Lung microvascular endothelial cell (primary cell): Measurements from ENCODE around the gene KCND2. TPM values are rescaled to one million over a fixed set of nuclear protein-coding genes. Genes with fewer than 3 reads are reported as not detected.
A peak's percentile ranks its signal among the peaks of the same experiment; 100 is the strongest.

Source experiments
- DNase-seq, 2 donors: peaks; one replicate each; pipeline versions ENCODE4 v3.0.0 to v3.0.0-alpha.2; 2010; ENCODE audit warnings: low read depth in 2 of 2
- total RNA-seq: library from RNA; depleted of rRNA; stranded (reverse); fragments of >200 nt; gene quantifications from 2 replicates; pipeline ENCODE4 v1.2.1, GENCODE V29; 2014

Gene KCND2
- total RNA-seq, 1 donor from 2014 or later = 0.20 TPM

- DNase-seq = no peak
Observed at GRCh38 chr7:120307991-120308545, 35.1 kb downstream of the KCND2 start.

DNA sequence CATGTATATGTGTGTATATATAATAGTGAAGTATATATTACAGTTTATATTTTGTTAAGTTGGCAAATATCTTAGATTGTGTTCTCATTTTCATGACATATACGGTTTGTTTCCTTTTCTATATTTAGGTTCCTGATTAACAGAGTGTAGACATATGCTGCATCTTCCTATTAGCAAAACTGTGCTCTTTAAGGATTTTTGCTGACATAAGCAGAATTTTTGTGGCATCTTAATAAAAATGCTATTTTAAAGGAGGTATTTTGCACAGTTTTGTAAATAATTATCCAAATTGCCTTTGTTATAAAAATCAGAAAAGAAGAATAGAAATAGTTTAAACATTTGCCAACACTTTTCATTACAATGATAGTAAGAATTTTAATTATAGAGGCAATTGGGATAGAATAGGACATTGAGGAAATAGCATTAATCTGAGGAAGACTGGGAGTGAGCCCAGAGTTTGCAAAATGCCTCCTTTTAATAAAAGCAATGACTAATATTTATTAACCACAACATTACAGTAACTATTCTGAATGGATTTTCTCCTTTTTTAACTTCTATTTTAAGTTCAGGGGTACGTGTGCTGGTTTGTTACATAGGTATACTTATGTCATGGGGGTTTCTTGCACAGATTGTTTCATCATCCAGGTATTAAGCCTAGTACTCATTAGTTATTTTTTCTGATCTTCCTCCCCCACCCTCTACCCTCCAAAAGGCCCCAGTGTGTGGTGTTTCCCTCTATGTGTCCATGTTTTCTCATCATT lies 38.2 kb downstream of the KCND2 start:
- DNase-seq = no peak

DNA sequence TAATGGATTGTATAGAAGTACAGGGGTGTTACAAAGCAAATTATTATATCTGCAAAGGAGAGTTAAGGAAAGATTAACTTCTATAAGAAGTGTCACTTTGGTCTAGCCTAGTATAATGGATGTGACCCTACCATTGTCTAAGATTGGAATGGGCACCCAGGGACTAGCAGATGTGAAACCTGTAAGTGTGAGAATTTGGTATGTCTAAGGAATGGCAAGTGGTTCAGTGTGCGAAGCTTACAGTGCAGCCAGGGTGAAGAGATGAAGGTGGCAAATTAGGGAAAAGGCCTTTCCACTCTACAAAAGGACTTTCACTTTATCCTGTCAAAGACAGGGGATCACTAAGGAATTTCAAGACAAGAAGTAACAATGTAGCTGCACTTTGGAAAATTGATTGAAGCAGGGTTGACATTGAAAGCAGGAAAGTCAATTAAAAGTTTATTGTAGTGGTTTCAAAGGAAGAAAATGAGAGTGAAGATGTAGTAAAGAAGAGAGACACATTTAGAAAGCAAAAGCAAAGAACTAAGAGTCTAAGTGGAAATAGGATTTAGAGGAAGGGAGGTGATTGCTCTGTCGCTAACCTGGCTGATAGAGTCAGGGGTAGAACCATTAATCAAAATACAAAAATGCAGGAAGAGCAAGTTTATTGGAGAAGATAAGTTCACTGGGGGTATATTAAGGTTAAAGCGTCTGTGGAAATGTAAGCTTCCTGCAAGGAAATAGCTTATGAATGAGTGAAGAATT lies 47.4 kb downstream of the KCND2 start:
- peak; percentile 20 to 43 for DNase-seq

DNA sequence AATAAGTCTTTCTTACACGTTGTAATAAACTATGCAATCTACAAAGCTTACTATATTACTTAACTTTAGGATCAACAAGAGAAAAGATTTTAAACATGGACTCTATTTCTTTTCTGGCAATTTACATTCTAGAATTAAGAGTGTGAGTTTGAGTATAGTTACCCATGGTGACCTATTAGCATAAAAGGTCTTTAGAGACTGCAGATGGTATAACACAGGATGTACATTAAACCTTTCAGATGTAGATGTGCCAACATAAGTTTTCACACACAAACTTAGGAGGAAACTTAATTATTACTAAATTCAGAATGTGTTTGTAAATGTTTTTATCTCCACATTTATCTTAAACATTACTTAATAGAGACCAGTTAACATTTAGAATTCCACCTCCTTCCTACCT lies 54.1 kb downstream of the KCND2 start:
- DNase-seq = no peak

DNA sequence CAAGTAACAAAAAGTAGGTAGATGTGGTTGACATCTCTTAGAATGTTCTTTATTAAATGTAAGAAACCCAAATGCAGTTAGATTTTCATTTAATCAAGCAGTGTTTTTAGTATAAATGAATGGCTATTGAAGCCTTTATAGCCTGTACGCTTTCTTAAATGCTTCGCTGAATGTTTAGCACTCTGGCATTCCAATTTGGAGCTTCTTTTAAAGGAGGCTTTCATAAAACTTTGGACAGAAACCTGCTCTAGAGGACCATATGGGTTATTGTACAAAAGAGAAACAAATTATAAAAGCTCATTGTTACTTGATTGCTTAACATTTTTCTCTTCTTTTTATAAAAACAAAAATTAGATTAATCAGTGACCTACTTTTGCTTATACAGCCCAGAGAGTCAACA lies 59.5 kb downstream of the KCND2 start:
- no peak for DNase-seq

DNA sequence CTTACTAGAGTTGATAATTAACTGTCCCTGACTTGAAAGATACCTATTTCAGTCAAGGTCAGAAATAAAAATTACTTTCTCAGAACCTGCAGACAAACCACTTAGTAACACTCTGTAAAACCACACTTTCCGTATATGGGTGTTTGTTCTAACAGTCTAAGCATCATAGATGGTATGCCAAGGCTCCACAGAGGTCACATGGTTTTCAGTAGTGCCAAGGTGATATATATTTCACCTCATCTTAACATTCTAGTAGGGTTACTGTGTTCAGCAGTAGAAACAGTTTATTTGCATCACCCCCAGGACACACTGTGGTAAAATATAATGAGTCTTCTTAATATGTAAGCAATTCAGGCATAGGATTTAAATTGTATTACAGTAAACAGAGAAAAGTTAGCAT lies 61.5 kb downstream of the KCND2 start:
- no peak for DNase-seq

GRCh38 chr7:120337308-120337907 lies 64.4 kb downstream of the KCND2 start:
- peak; percentile 3 to 29 for DNase-seq

- no peak for DNase-seq
Observed at GRCh38 chr7:120344276-120344675, 71.3 kb downstream of the KCND2 start.

DNA sequence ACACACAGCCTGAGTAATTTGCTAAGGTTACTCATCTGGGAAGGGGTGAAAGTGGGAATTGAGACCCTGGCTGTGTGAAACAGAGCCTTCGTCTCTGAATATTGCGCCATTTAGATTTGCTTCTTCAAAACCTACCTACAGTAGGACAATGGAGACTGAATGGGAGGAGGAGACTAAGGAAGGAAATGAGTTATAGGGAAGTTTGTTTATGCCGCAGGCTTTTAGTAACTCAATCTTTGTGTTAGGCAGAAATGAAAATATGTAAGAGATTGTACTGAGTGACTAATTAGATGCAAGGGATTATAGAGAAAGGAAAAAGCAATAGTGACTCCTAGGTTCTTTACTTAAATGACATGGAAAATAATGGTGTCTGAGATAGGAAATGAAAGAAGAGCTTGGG lies 80.2 kb downstream of the KCND2 start:
- DNase-seq = peak in 1 of 2 donors; percentile 22

DNA sequence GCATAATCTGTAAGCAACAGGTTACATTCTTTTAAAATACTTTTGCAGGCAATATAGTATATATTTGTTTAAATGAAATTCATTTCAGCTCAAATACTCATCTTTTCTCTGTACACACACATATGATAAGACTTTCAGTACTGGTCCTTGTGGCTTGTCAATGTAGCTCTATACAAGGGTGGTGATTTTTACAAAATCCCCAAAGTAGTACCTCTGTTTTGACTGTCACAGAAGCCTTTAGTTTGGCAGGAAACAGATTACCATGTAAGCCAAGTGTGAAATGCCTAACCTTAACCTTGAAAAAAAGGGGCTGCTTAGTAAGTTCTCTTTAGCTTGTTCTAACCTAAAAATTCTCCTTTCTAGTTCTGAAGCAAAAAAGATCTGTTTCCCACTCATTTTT lies 87.9 kb downstream of the KCND2 start:
- no peak for DNase-seq

DNA sequence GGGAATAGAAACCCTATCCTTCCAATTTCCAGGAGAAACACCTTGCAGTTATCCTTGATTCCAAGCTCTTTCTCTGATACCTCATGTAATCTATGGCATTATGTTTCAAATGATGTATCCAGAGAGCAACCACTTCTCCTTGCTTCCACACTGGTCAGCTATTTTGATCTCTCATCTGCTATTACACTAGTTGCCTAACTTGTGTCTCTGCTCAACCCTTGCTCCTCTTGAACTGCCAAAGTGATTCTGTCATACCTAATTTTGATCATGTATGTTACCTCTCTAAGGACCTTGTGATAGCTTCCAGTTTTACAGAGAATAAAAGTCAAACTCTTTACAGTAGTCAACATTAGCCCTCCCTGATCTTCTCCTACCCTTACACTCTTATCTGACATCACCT lies 90.4 kb downstream of the KCND2 start:
- no peak for DNase-seq

DNA sequence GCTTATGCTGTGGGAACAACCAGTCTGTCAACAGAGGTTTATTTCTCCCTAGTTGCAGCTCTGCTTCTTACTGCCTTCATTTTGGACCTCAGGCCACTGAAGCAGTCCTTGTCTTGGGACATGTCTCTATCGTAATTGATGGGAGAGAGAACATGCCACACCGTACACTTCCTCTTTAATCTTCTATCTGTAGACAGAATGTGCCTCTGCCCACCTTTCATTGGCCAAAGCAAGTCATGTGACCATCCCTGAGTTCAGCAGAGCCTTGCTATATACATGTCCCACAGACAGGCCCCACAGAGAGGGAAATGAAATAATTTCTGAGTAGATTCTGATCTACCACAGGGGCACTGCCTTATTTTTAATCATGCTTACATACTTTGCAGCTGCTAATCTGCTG lies 98.0 kb downstream of the KCND2 start:
- DNase-seq = no peak

DNA sequence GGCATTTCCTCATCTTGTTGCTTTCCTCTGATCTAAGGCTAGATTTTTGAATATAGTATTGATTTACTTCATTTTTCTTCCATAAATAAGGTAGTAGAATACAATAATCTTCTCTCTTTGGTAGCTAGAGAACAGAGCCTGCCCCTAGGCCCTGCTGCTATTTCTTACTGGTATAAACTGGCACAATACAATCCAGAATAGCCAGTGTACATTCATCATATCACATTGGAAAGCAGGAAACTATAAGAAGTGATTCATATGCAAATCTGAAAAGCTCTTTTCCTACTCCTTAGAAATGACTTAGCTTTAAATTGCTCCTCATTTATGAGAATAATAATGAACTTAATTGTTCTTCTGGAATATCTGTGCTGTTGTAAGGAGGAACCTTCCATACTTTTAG lies 100.2 kb downstream of the KCND2 start:
- DNase-seq = peak in 1 of 2 donors; percentile 0

GRCh38 chr7:120394595-120394994 lies 121.6 kb downstream of the KCND2 start:
- no peak for DNase-seq

DNA sequence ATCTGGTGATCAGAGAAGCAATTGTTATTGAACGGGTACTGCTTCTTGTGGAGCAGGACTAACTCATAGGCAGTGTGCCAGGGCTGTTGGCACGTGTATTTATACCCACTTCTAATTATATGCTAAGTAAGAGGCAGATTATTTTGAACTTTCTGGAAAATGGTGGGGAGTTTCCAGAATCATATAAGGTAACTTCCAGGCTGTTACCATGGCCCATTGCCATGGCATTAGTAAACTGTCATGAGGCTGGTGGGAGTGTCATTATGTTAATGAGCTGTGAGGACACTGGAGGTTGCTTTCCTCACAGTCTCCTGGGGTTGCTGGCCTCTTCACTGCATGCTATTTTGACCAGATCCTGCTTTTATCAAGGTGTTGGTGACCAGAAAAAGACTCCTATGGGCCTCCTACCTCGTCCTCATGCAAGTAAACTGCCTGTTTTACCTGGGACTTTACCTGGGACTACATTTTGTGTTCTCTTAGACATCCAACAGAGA lies 122.6 kb downstream of the KCND2 start:
- DNase-seq = no peak

DNA sequence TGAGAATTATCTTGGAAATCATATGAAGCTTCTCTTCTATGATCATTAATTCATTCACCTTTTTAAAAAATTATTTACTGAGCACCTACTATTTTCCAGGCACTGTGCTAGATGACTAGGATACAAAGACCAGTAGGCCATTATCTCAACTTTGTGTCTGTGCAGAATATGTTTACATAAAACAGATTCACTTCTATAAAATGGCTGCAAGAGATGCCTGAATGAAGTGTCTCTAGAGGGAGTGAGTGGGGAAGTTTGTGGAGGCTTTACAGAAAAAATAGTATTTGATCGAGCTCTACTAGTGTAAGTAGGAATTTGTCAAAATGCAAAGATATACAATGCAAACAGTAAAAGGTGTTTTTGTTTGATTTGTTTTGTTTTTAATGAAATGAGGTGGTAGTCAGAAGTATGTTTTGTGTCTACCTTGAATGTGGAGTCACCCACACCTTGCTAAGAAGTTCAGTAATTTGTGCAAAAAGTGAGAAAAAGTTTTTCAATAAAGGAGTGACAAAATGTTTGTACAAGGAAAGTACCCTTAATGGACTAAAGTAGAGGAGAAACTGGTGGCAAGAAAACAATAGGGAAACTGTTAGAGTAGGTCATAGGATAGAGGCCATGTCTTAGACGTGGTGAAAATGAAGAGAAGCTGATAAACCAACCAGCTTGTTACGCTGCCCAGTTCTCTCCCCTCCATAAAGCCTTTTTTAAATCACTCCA lies 125.5 kb downstream of the KCND2 start:
- no peak for DNase-seq

DNA sequence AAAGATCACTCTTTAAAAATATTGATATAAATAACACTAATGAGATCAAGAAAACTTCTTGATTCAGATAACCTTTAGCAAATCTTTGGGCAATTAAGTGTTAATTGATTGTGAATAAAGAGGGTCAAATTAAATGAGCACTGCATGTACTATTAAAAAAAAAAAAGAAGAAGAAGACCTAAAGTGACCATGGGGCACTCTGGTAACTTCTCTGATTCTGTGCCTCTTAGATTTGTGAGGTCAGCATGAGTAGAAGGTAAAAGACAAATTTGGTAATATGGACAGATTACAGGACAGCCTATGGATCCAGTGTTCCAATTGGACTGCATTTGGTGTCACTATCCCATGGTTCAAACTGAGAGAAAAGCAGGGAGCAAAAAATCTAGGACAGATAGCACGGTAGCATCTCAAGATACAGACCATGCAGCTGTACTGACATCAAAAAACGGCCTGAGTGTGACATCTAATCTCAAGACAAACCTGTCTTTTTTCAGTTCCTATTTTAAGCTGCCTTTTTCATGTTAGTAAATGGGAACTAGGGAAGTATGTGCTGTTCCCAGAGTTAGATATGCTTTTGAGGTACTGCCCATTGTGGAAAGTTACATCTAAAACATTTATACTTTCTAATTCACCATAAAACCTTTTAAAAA lies 128.0 kb downstream of the KCND2 start:
- DNase-seq = no peak

DNA sequence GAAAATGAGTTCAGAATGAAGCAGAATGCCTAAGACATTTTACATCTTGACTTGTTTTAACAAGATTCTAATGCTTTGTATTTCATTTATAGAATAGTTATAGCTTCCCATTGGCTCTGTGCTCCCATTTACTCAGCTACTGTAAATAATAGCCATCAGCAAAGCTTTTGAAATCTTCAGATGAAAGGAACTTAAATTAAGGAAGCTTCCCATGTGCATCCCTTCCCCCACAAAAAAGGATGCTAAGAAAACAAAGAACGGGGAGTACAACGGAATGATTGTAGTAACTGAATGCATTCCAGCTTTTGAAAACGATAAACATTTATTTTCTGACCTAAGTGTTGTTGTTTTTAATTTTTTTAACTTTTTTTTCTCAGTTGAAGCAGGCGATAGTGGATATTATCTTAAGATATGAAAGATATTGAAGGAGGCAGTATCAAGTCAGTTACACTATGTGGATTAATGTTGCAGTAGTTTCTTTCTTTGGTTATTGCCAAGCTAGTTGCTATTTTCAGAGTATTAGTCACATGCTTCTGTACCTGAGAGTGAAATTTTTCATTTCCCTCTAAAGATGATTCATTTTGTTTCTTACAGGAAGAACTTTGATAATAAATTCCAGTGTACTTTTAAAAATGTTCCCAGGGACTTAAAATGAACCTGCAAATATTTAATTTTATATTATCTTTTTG lies 129.2 kb downstream of the KCND2 start:
- DNase-seq = peak; percentile 28 to 55

DNA sequence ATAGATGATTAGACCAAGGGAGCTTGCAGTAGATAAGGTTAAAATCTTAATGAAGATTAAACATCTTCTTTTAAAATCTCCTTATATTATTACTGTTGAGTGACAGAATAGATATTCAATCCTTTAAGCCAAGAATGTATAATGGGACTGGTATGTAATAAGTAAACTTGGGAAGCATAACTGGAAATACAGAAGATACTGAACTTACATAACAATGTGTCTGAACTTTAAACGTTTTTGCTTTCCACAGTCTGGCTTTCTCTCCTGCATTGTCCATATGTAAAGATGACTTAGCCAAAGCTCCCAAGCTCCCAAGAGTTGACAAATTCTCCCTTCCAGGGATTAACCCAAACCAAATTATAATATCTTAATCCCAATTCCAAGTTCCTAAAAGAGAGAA lies 129.8 kb downstream of the KCND2 start:
- DNase-seq = peak; percentile 8 to 21

GRCh38 chr7:120404042-120404441 lies 131.1 kb downstream of the KCND2 start:
- DNase-seq = peak; percentile 11 to 63
